H1 (cell line): ENCODE results near the gene NSDHL. TPM values are rescaled to one million over a fixed set of nuclear protein-coding genes. Genes with fewer than 3 reads are reported as not detected.

Experiments used
- CTCF ChIA-PET: fragments of 300-600 bp; sonication (Branson Sonifier 250); formaldehyde crosslinking; loops from one replicate; lab custom pipeline; 2021; ENCODE audit not compliant: partially characterized antibody; lab: Charles Lee
- POLR2A ChIA-PET: fragments of 300-600 bp; sonication (Branson Sonifier 250); formaldehyde crosslinking; loops from one replicate; lab custom pipeline; 2021; ENCODE audit warnings: inconsistent platforms; ENCODE audit not compliant: partially characterized antibody; lab: Charles Lee
- DNase-seq, 2 experiments: peaks; one replicate each; pipeline versions ENCODE4 v3.0.0 to v3.0.0-alpha.2; 2010 to 2022; ENCODE audit warnings: low spot score in 2 of 2, low read depth in 1 of 2, mixed read lengths in 1 of 2
- FAIRE-seq: peaks from 2 replicates; lab custom pipeline; 2011; peaks lifted over from hg19 to GRCh38; lab: Jason Lieb, UNC
- H2AFZ ChIP-seq: 2 replicates; pipeline ENCODE4 v1.8.1; 2012; ENCODE audit warnings: low read length, inconsistent platforms
- H2AK5ac ChIP-seq: 2 replicates; pipeline ENCODE4 v1.6.1; 2013; ENCODE audit warnings: low read depth, low read length
- H2BK120ac ChIP-seq: replicated peaks from 2 replicates; pipeline ENCODE3; 2013; ENCODE audit warnings: low read depth, low read length, inconsistent platforms
- H2BK12ac ChIP-seq: 2 replicates; pipeline ENCODE4 v1.6.1; 2013; ENCODE audit warnings: low read depth, low read length
- H2BK15ac ChIP-seq: 2 replicates; pipeline ENCODE4 v1.6.1; 2013; ENCODE audit warnings: low read length
- H2BK20ac ChIP-seq: 2 replicates; pipeline ENCODE4 v1.6.1; 2013; ENCODE audit warnings: low read length
- H2BK5ac ChIP-seq: 2 replicates; pipeline ENCODE4 v1.6.1; 2013; ENCODE audit warnings: low read depth, low read length
- H3K14ac ChIP-seq: 2 replicates; pipeline ENCODE4 v1.6.1; 2013; ENCODE audit warnings: inconsistent platforms; ENCODE audit not compliant: insufficient read length
- H3K18ac ChIP-seq: 2 replicates; pipeline ENCODE4 v1.6.1; 2013; ENCODE audit warnings: low read length; ENCODE audit errors: extremely low read depth
- H3K23ac ChIP-seq: 2 replicates; pipeline ENCODE4 v1.6.1; 2013; ENCODE audit warnings: inconsistent platforms; ENCODE audit not compliant: insufficient read length
- H3K23me2 ChIP-seq: 2 replicates; pipeline ENCODE4 v1.6.1; 2013; ENCODE audit warnings: low read depth, low read length
- H3K27ac ChIP-seq: 2 replicates; pipeline ENCODE4 v1.6.1; 2011; ENCODE audit warnings: low read depth, low read length, inconsistent platforms
- H3K27me3 ChIP-seq, 4 experiments: replicated peaks in 1 of 4; 1 replicate in 1 of 4; 2 replicates in 3 of 4; pipeline versions ENCODE4 v1.6.1 to v1.8.1; 2011 to 2013; ENCODE audit warnings: low read length in 3 of 4, mild to moderate bottlenecking in 3 of 4, inconsistent platforms in 2 of 4, mixed read lengths in 2 of 4, moderate library complexity in 1 of 4; ENCODE audit not compliant: control insufficient read depth in 3 of 4, insufficient read depth in 3 of 4; ENCODE audit errors: extremely low read depth in 1 of 4
- H3K36me3 ChIP-seq, 4 experiments: 2 replicates each; pipeline versions ENCODE4 v1.6.1 to v1.8.1; 2011 to 2013; ENCODE audit warnings: mild to moderate bottlenecking in 4 of 4, low read length in 3 of 4, moderate library complexity in 2 of 4, control low read depth in 1 of 4, inconsistent platforms in 1 of 4; ENCODE audit not compliant: insufficient read depth in 4 of 4, control insufficient read depth in 2 of 4
- H3K4ac ChIP-seq: replicated peaks from 2 replicates; pipeline ENCODE3; 2013; ENCODE audit warnings: low read length, low read depth, mixed read lengths, inconsistent platforms; ENCODE audit not compliant: insufficient read length
- H3K4me1 ChIP-seq, 4 experiments: replicated peaks in 1 of 4; 1 replicate in 1 of 4; 2 replicates in 3 of 4; pipeline versions ENCODE4 v1.6.1 to v1.8.1; 2011 to 2013; ENCODE audit warnings: low read length in 3 of 4, inconsistent platforms in 2 of 4, mixed read lengths in 1 of 4; ENCODE audit not compliant: insufficient read depth in 4 of 4, control insufficient read depth in 3 of 4
- H3K4me2 ChIP-seq, 2 experiments: 2 replicates each; pipeline versions ENCODE4 v1.6.1 to v1.8.1; 2011 to 2013; ENCODE audit warnings: low read depth in 2 of 2, low read length in 2 of 2, control low read depth in 1 of 2, inconsistent platforms in 1 of 2, mild to moderate bottlenecking in 1 of 2; ENCODE audit not compliant: insufficient read depth in 1 of 2
- H3K4me3 ChIP-seq, 4 experiments: fragments of 200-600, 300-600 bp in 1 of 4; sonication (generic), shearing (Covaris generic), sonication (Bioruptor Twin) in 1 of 4; 2 replicates each; pipeline versions ENCODE4 v1.5.1 to v1.8.1; 2011 to 2016; ENCODE audit warnings: low read length in 4 of 4, low read depth in 3 of 4, control low read depth in 2 of 4, inconsistent platforms in 2 of 4, mild to moderate bottlenecking in 2 of 4, mixed read lengths in 1 of 4, moderate library complexity in 1 of 4; ENCODE audit not compliant: insufficient read depth in 2 of 4; ENCODE audit errors: extremely low read depth in 1 of 4
- H3K56ac ChIP-seq: replicated peaks from 2 replicates; pipeline ENCODE3; 2013; ENCODE audit warnings: low read depth, mild to moderate bottlenecking, mixed read lengths, low read length, inconsistent platforms; ENCODE audit not compliant: insufficient read length
- H3K79me1 ChIP-seq: 2 replicates; pipeline ENCODE4 v1.6.1; 2013; ENCODE audit warnings: low read depth, low read length, control low read depth
- H3K79me2 ChIP-seq, 2 experiments: 2 replicates each; pipeline versions ENCODE4 v1.6.1 to v1.8.1; 2012 to 2013; ENCODE audit warnings: low read length in 2 of 2, mild to moderate bottlenecking in 2 of 2, inconsistent platforms in 1 of 2; ENCODE audit not compliant: insufficient read depth in 2 of 2, control insufficient read depth in 1 of 2
- H3K9ac ChIP-seq, 4 experiments: replicated peaks in 1 of 4; 1 replicate in 1 of 4; 2 replicates in 3 of 4; pipeline versions ENCODE4 v1.6.1 to v1.8.1; 2011 to 2013; ENCODE audit warnings: low read depth in 3 of 4, low read length in 3 of 4, control low read depth in 2 of 4, mild to moderate bottlenecking in 2 of 4, moderate library complexity in 2 of 4, inconsistent platforms in 1 of 4; ENCODE audit errors: extremely low read depth in 1 of 4
- H3K9me3 ChIP-seq, 2 experiments: 2 replicates each; pipeline versions ENCODE4 v1.6.1 to v1.8.1; 2012 to 2013; ENCODE audit warnings: mild to moderate bottlenecking in 2 of 2, moderate library complexity in 2 of 2, control low read depth in 1 of 2, inconsistent platforms in 1 of 2, low read depth in 1 of 2, low read length in 1 of 2, mixed read lengths in 1 of 2; ENCODE audit not compliant: insufficient read depth in 2 of 2
- H4K20me1 ChIP-seq, 2 experiments: replicated peaks in 1 of 2; 2 replicates each; pipeline versions ENCODE3 to v1.8.1; 2011 to 2013; ENCODE audit warnings: inconsistent platforms in 2 of 2, low read length in 2 of 2, mild to moderate bottlenecking in 1 of 2; ENCODE audit not compliant: insufficient read depth in 2 of 2, control insufficient read depth in 1 of 2
- H4K5ac ChIP-seq: 2 replicates; pipeline ENCODE4 v1.6.1; 2013; ENCODE audit warnings: low read length, low read depth, mixed read lengths, inconsistent platforms; ENCODE audit not compliant: insufficient read length
- H4K8ac ChIP-seq: 2 replicates; pipeline ENCODE4 v1.8.0; 2013; ENCODE audit warnings: mild to moderate bottlenecking, moderate library complexity, low read length, inconsistent platforms; ENCODE audit not compliant: insufficient read depth; ENCODE audit errors: extremely low read depth
- H4K91ac ChIP-seq: replicated peaks from 2 replicates; pipeline ENCODE3; 2013; ENCODE audit warnings: low read length, mixed read lengths, inconsistent platforms; ENCODE audit not compliant: insufficient read length
- HDAC6 ChIP-seq: IDR thresholded peaks from one replicate; pipeline ENCODE4 v1.7.1; 2012; ENCODE audit warnings: low read depth, mild to moderate bottlenecking, inconsistent platforms, low read length, moderate library complexity
- TAF1 ChIP-seq: IDR thresholded peaks from 2 replicates; pipeline ENCODE4 v1.6.1; 2011; ENCODE audit warnings: mild to moderate bottlenecking, low read depth, low read length
- WGBS, 2 experiments: shearing (Covaris generic) in 1 of 2; methylation state at CpG; one replicate each; pipeline versions ENCODE4 v1.1.6 to v1.1.7; 2013 to 2015; ENCODE audit warnings: low lambda C conversion rate in 2 of 2, mixed read lengths in 2 of 2, inconsistent platforms in 1 of 2, low coverage in 1 of 2, missing lambda C conversion rate in 1 of 2; ENCODE audit not compliant: insufficient replicate concordance in 2 of 2, insufficient coverage in 1 of 2, insufficient read length in 1 of 2; ENCODE audit errors: extremely low coverage in 1 of 2, missing lambda C conversion rate in 1 of 2; 5-methylcytosine and 5-hydroxymethylcytosine counted together
- polyA plus RNA-seq, 7 experiments: library from polyadenylated mRNA; depleted of rRNA in 3 of 7; stranded (reverse) in 5 of 7; unstranded in 2 of 7; fragments of >200 nt in 5 of 7; fragments of 200-250 nt in 2 of 7; gene quantifications; 1 replicate in 5 of 7; 2 replicates in 1 of 7; 4 replicates in 1 of 7; pipeline versions ENCODE4 v1.2.1 to v1.2.3, GENCODE V29; 2011 to 2013; ENCODE audit warnings: missing spikeins in 2 of 7, mixed read lengths in 2 of 7
- total RNA-seq: library from RNA; stranded (reverse); fragmentation: NEBNext Ultra II Directional; extraction: Animal tissue kit (Norgen Biotek cat#: 25700); gene quantifications from 2 replicates; pipeline ENCODE4 v1.2.1, GENCODE V29; 2021

NSDHL gene
- total and polyA plus RNA-seq, 2 of the 8 experiments (the other 6 are each of a cell fraction or from before 2014, with no cell fraction given), result 31.5 to 34.6 TPM

DNA sequence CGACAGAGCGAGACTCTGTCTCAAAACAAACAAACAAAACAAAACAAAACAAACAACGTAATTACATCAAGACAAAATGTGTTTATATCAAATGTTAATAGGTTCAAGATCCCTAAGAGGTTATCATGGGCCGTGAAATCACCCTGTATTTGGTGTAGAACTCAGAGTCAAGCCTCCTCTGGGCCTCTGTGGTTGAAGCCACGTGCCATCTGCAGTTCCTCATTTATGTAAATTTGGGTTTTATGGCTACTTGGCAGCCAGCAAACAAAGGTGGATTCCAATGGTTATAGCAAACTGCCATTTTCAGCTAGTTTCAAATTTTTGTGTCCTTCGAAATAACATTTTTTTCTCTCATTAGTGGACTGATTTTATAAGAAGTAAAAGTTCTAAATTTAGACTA lies 16.4 kb downstream of the NSDHL start:
- CTCF ChIA-PET, result no interaction called here
- no peak for DNase-seq
- Histone ChIP-seq H2AK5ac (no peak overlapping the region), H4K20me1 (peaks cover 0 to 12% of the 10 kb centered on the region in 2 experiments), H3K56ac (no peak overlapping the region), H3K9me3 (no peaks in the 10 kb centered on the region), H3K4ac (no peak overlapping the region), H3K4me3 (no peak overlapping the region), H4K91ac (no peak overlapping the region), H4K8ac (no peak overlapping the region), H3K23me2 (no peaks in the 10 kb centered on the region), H2AFZ (no peak overlapping the region), H3K27ac (no peak overlapping the region), H3K9ac (no peak overlapping the region), H3K27me3 (no peaks in the 10 kb centered on the region), H3K79me1 (peaks cover 5% of the 10 kb centered on the region; the same call in 1 of the 2 replicates), H2BK12ac (no peak overlapping the region), H3K18ac (no peak overlapping the region), H3K14ac (no peak overlapping the region), H3K23ac (no peak overlapping the region), H3K36me3 (peaks cover 0 to 15% (median 8%) of the 10 kb centered on the region in 4 experiments; a peak in 4 of 8 replicates), H2BK5ac (no peak overlapping the region), H2BK15ac (no peak overlapping the region), H2BK20ac (no peak overlapping the region), H2BK120ac (no peak overlapping the region), H3K4me1 (no peaks in the 10 kb centered on the region), H3K79me2 (peaks cover 0 to 19% of the 10 kb centered on the region in 2 experiments; a peak in 3 of 4 replicates), H3K4me2 (no peak overlapping the region), H4K5ac (no peak overlapping the region)
- WGBS, 2 experiments, result 87% methylated on average over 6 of the region's 6 CpGs; no CpG with 5 or more reads in 1 of the 2 experiments
- POLR2A ChIA-PET, result no interaction called here
- TF ChIP-seq TAF1 (no peak), HDAC6 (no peak)
- no peak for FAIRE-seq
